ENCODE measurements around the gene RPTOR. TPM values are rescaled to one million over a fixed set of nuclear protein-coding genes. Genes with fewer than 3 reads are reported as not detected.

Gene RPTOR
- total and polyA plus RNA-seq, 10 of the 15 experiments (the other 5 are each of a cell fraction or from before 2014, with no cell fraction given) = 0.18 to 32.1 (median 7.8) TPM

DNA sequence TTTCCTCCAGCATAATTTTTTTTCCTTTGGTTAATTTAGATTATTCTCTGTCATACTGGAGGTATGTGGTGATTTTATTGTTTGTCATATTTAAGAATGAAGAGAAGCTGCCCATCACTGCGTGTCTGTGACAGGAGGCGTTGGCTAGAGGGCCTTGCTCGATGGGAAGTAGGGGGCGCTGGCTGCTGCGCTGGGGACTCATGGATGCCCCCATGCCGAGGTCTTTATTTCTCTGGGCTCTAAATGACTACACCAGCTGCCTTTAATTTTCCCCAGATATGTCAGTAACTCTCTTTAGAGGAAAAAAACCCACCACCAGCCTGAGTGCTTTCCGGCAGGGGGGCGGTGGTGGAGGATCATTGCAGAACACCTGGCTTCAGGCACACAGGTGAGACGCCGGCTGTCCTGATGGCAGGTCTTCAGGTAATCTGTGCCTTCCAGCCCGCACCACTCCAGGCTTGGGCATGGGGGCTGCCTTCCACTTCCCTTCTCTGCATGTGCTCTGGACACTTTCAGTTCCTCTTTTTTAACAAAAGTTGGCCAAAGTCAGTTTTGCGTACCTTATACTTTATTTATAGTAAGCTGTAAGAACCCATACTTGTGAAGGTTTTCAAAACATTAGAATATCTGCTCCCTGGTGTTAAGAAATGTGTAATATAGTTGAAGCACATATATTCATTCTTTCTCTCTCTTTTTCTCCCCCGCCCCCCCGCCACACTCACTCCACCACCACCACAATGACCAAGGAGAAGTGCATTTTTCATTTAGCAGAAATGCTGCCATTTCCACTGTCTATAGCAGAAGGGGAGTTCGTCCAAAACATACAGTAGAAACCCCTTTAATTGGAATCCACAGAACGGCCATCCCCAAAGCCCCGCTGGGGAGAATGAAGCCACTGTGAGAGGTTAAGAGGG lies 192.7 kb downstream of the RPTOR start (continued):
- TF ChIP-seq BMI1 (IDR thresholded peaks at IDR 0.05; ENCODE audit: borderline replicate concordance) = peak; percentile 67; the same call in 1 of the 2 replicates
- peak; percentile 98 for TF ChIP-seq EED (IDR thresholded peaks at IDR 0.05; ENCODE audit: low read depth)
- TF ChIP-seq MEF2B (IDR thresholded peaks at IDR 0.05; ENCODE audit: partially characterized antibody, poor library complexity, severe bottlenecking) = peak; percentile 90
- TF ChIP-seq ETV6 (conservative IDR thresholded peaks at IDR 0.05 in 1 of 2, IDR thresholded peaks at IDR 0.05 in 1 of 2; ENCODE audit: borderline replicate concordance in 1 of 2, low read depth in 1 of 2) = peak in 1 of 2 experiments; percentile 91; a peak in 2 of 4 replicates
- 0 out of 2 replicates have a peak, but pooled peaks have one; percentile 2 for TF ChIP-seq JUND (IDR thresholded peaks at IDR 0.05; ENCODE audit: low read depth, low read length)
- TF ChIP-seq IRF4 (IDR thresholded peaks at IDR 0.05; ENCODE audit: low read depth, low read length) = peak; percentile 99
- no peak for TF ChIP-seq SMAD1 (IDR thresholded peaks at IDR 0.05; ENCODE audit: low read depth, partially characterized antibody)
- TF ChIP-seq RCOR1 (conservative IDR thresholded peaks at IDR 0.05; ENCODE audit: low read depth, low read length) = peak; percentile 84; the same call in 1 of the 2 replicates
- TF ChIP-seq YY1 (IDR thresholded peaks at IDR 0.05; ENCODE audit: low read depth, low read length) = 0 out of 2 replicates have a peak, but pooled peaks have one; percentile 58
- peak; percentile 83 for TF ChIP-seq TBL1XR1 (IDR thresholded peaks at IDR 0.05; ENCODE audit: low read depth, low read length)
- peak; percentile 39 for TF ChIP-seq SP1 (IDR thresholded peaks at IDR 0.05; ENCODE audit: low read depth, low read length)
- no peak for TF ChIP-seq ZNF384 (IDR thresholded peaks at IDR 0.05; ENCODE audit: borderline replicate concordance, low read depth, low read length)
- TF ChIP-seq DPF2 (IDR thresholded peaks at IDR 0.05) = peak; percentile 98
- TF ChIP-seq, protein P1, sequence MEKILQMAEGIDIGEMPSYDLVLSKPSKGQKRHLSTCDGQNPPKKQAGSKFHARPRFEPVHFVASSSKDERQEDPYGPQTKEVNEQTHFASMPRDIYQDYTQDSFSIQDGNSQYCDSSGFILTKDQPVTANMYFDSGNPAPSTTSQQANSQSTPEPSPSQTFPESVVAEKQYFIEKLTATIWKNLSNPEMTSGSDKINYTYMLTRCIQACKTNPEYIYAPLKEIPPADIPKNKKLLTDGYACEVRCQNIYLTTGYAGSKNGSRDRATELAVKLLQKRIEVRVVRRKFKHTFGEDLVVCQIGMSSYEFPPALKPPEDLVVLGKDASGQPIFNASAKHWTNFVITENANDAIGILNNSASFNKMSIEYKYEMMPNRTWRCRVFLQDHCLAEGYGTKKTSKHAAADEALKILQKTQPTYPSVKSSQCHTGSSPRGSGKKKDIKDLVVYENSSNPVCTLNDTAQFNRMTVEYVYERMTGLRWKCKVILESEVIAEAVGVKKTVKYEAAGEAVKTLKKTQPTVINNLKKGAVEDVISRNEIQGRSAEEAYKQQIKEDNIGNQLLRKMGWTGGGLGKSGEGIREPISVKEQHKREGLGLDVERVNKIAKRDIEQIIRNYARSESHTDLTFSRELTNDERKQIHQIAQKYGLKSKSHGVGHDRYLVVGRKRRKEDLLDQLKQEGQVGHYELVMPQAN (conservative IDR thresholded peaks at IDR 0.05) = 0 out of 2 replicates have a peak, but pooled peaks have one; percentile 47
- TF ChIP-seq MEF2A (IDR thresholded peaks at IDR 0.05; ENCODE audit: insufficient read depth, low read depth, low read length) = peak; percentile 94
- TF ChIP-seq, protein P2, sequence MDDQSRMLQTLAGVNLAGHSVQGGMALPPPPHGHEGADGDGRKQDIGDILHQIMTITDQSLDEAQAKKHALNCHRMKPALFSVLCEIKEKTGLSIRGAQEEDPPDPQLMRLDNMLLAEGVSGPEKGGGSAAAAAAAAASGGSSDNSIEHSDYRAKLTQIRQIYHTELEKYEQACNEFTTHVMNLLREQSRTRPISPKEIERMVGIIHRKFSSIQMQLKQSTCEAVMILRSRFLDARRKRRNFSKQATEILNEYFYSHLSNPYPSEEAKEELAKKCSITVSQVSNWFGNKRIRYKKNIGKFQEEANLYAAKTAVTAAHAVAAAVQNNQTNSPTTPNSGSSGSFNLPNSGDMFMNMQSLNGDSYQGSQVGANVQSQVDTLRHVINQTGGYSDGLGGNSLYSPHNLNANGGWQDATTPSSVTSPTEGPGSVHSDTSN (IDR thresholded peaks at IDR 0.05; ENCODE audit: insufficient replicate concordance, low read depth, low read length) = no peak
- 0 out of 2 replicates have a peak, but pooled peaks have one; percentile 18 for TF ChIP-seq TCF3 (IDR thresholded peaks at IDR 0.05; ENCODE audit: borderline replicate concordance, insufficient read depth, low read depth, low read length)
- TF ChIP-seq, protein P3, sequence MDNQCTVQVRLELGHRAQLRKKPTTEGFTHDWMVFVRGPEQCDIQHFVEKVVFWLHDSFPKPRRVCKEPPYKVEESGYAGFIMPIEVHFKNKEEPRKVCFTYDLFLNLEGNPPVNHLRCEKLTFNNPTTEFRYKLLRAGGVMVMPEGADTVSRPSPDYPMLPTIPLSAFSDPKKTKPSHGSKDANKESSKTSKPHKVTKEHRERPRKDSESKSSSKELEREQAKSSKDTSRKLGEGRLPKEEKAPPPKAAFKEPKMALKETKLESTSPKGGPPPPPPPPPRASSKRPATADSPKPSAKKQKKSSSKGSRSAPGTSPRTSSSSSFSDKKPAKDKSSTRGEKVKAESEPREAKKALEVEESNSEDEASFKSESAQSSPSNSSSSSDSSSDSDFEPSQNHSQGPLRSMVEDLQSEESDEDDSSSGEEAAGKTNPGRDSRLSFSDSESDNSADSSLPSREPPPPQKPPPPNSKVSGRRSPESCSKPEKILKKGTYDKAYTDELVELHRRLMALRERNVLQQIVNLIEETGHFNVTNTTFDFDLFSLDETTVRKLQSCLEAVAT (IDR thresholded peaks at IDR 0.05) = no peak
- TF ChIP-seq CREM (IDR thresholded peaks at IDR 0.05; ENCODE audit: low read depth) = peak; percentile 82
- TF ChIP-seq BACH1 (IDR thresholded peaks at IDR 0.05; ENCODE audit: borderline replicate concordance) = peak; percentile 74; the same call in 1 of the 2 replicates
- 0 out of 2 replicates have a peak, but pooled peaks have one; percentile 33 for TF ChIP-seq POLR2A (IDR thresholded peaks at IDR 0.05; ENCODE audit: low read depth, low read length)
- TF ChIP-seq TCF7 (IDR thresholded peaks at IDR 0.05; ENCODE audit: borderline replicate concordance) = 0 out of 2 replicates have a peak, but pooled peaks have one; percentile 8
- TF ChIP-seq IKZF2 (IDR thresholded peaks at IDR 0.05) = peak; percentile 95 to 96
- peak; percentile 26; the same call in 1 of the 2 replicates for TF ChIP-seq SREBF1 (IDR thresholded peaks at IDR 0.05; ENCODE audit: low read length)
